HepG2 (cell line): Measurements from ENCODE around the gene CNGA2.

Source experiments
- CEBPG ChIP-seq: IDR thresholded peaks from 2 replicates; pipeline ENCODE4 v1.6.1; 2016
- EZH2 ChIP-seq: conservative IDR thresholded peaks from 2 replicates; pipeline ENCODE4 v1.6.1; 2012; ENCODE audit warnings: mild to moderate bottlenecking, low read depth, low read length, moderate library complexity
- HCFC1 ChIP-seq: fragments of 150-350 bp; IDR thresholded peaks from 2 replicates; pipeline ENCODE4 v1.6.1; 2014; ENCODE audit warnings: low read depth, low read length
- IRX3 ChIP-seq: sonication (generic); formaldehyde crosslinking; IDR thresholded peaks from 2 replicates; pipeline ENCODE4 v1.8.1; 2023; ENCODE audit warnings: mild to moderate bottlenecking, low read depth, missing genetic modification reagents, borderline replicate concordance
- POLR2A ChIP-seq, 2 experiments: IDR thresholded peaks; 2 replicates each; pipeline ENCODE4 v1.6.1; 2011; ENCODE audit warnings: low read depth in 2 of 2, low read length in 2 of 2, mild to moderate bottlenecking in 1 of 2, moderate library complexity in 1 of 2; ENCODE audit not compliant: insufficient read depth in 1 of 2
- POLR2AphosphoS5 ChIP-seq: IDR thresholded peaks from 2 replicates; pipeline ENCODE4 v1.6.1; 2012; ENCODE audit warnings: low read depth, low read length
- RELA ChIP-seq: sonication (generic); formaldehyde crosslinking; IDR thresholded peaks from 2 replicates; pipeline ENCODE4 v1.4.0; 2020; ENCODE audit warnings: missing genetic modification reagents
- RXRA ChIP-seq: sonication (generic); formaldehyde crosslinking; IDR thresholded peaks from 2 replicates; pipeline ENCODE4 v1.5.1; 2020; ENCODE audit warnings: missing genetic modification reagents
- SP2 ChIP-seq: sonication (generic); formaldehyde crosslinking; IDR thresholded peaks from 2 replicates; pipeline ENCODE4 v1.5.1; 2020; ENCODE audit warnings: mild to moderate bottlenecking, missing genetic modification reagents
- STAG1 ChIP-seq: sonication (generic); formaldehyde crosslinking; IDR thresholded peaks from 2 replicates; pipeline ENCODE4 v1.4.0; 2020; ENCODE audit warnings: missing genetic modification reagents
- TBX2 ChIP-seq: sonication (generic); formaldehyde crosslinking; IDR thresholded peaks from 2 replicates; pipeline ENCODE4 v1.5.0; 2020; ENCODE audit warnings: missing genetic modification reagents, mild to moderate bottlenecking, borderline replicate concordance
- ZNF274 ChIP-seq: sonication (generic); formaldehyde crosslinking; IDR thresholded peaks from 2 replicates; pipeline ENCODE4 v1.5.1; 2020; ENCODE audit warnings: mild to moderate bottlenecking, missing genetic modification reagents
- ZNF292 ChIP-seq: sonication (generic); formaldehyde crosslinking; IDR thresholded peaks from 2 replicates; pipeline ENCODE4 v1.8.1; 2022; ENCODE audit warnings: mild to moderate bottlenecking, low read depth, missing genetic modification reagents, borderline replicate concordance
- TF ChIP-seq, protein P1 (sequence below): sonication (generic); formaldehyde crosslinking; IDR thresholded peaks from 2 replicates; pipeline ENCODE4 v1.5.0; 2020; ENCODE audit warnings: mild to moderate bottlenecking, missing genetic modification reagents, moderate library complexity

- TF ChIP-seq POLR2AphosphoS5 (no peak), HCFC1 (no peak), SP2 (CRISPR knock-in tag) (no peak), CEBPG (CRISPR knock-in tag) (no peak), RELA (CRISPR knock-in tag) (no peak), EZH2 (no peak), POLR2A (IDR thresholded peaks at IDR 0.05; ENCODE audit: insufficient read depth in 1 of 2, low read depth in 2 of 2, low read length in 2 of 2) (no peak), ZNF292 (no peak), IRX3 (CRISPR knock-in tag) (no peak), STAG1 (CRISPR knock-in tag) (no peak), ZNF274 (CRISPR knock-in tag) (no peak), RXRA (no peak), TBX2 (CRISPR knock-in tag) (no peak)
- TF ChIP-seq, protein P1, sequence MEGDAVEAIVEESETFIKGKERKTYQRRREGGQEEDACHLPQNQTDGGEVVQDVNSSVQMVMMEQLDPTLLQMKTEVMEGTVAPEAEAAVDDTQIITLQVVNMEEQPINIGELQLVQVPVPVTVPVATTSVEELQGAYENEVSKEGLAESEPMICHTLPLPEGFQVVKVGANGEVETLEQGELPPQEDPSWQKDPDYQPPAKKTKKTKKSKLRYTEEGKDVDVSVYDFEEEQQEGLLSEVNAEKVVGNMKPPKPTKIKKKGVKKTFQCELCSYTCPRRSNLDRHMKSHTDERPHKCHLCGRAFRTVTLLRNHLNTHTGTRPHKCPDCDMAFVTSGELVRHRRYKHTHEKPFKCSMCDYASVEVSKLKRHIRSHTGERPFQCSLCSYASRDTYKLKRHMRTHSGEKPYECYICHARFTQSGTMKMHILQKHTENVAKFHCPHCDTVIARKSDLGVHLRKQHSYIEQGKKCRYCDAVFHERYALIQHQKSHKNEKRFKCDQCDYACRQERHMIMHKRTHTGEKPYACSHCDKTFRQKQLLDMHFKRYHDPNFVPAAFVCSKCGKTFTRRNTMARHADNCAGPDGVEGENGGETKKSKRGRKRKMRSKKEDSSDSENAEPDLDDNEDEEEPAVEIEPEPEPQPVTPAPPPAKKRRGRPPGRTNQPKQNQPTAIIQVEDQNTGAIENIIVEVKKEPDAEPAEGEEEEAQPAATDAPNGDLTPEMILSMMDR (CRISPR knock-in tag): no peak
Observed at GRCh38 chrX:151729056-151729725, 5.4 kb upstream of the CNGA2 start.
